Erythroblast (primary cell): ENCODE results near the gene PLCZ1.

Source experiments
- GATA1 ChIP-seq: IDR thresholded peaks from 2 replicates; pipeline ENCODE4 v1.6.1; 2011; ENCODE audit warnings: low read depth, mild to moderate bottlenecking, control low read depth, low read length, moderate library complexity
- POLR2A ChIP-seq: IDR thresholded peaks from 2 replicates; pipeline ENCODE4 v1.6.1; 2011; ENCODE audit warnings: mild to moderate bottlenecking, low read length

GRCh38 chr12:18684430-18684829 lies 53.4 kb downstream of the PLCZ1 start:
- TF ChIP-seq POLR2A (no peak), GATA1 (no peak)
